GM21515 (cell line): ENCODE data around the gene DIAPH2.

Experiments
- ATAC-seq: cut with Tn5 transposase; IDR thresholded peaks from one replicate; pipeline ENCODE4 v1.9.1; 2021; ENCODE audit not compliant: unreplicated experiment

The DIAPH2 gene

GRCh38 chrX:97155816-97156215 lies 471.2 kb downstream of the DIAPH2 start:
- no peak for ATAC-seq

- no peak for ATAC-seq
Measured at GRCh38 chrX:97158269-97158668, 473.6 kb downstream of the DIAPH2 start.

GRCh38 chrX:97159916-97160800 lies 475.5 kb downstream of the DIAPH2 start:
- ATAC-seq: no peak

GRCh38 chrX:97167333-97167732 lies 482.7 kb downstream of the DIAPH2 start:
- no peak for ATAC-seq

GRCh38 chrX:97168646-97169045 lies 484.0 kb downstream of the DIAPH2 start:
- ATAC-seq: no peak

GRCh38 chrX:97175147-97175546 lies 490.5 kb downstream of the DIAPH2 start:
- no peak for ATAC-seq

GRCh38 chrX:97189668-97190067 lies 505.0 kb downstream of the DIAPH2 start:
- no peak for ATAC-seq

- ATAC-seq: no peak
Measured at GRCh38 chrX:97199501-97199900, 514.9 kb downstream of the DIAPH2 start.

- ATAC-seq: no peak
Measured at GRCh38 chrX:97200454-97200853, 515.8 kb downstream of the DIAPH2 start.

GRCh38 chrX:97210501-97210900 lies 525.9 kb downstream of the DIAPH2 start:
- ATAC-seq: no peak

GRCh38 chrX:97211070-97211469 lies 526.4 kb downstream of the DIAPH2 start:
- no peak for ATAC-seq

GRCh38 chrX:97215186-97215585 lies 530.5 kb downstream of the DIAPH2 start:
- ATAC-seq: no peak

- no peak for ATAC-seq
Measured at GRCh38 chrX:97224148-97224547, 539.5 kb downstream of the DIAPH2 start.

- ATAC-seq: no peak
Measured at GRCh38 chrX:97229318-97229717, 544.7 kb downstream of the DIAPH2 start.

GRCh38 chrX:97230948-97231347 lies 546.3 kb downstream of the DIAPH2 start:
- no peak for ATAC-seq

- peak; percentile 100 for ATAC-seq
Measured at GRCh38 chrX:97234471-97235081, 549.9 kb downstream of the DIAPH2 start.

- ATAC-seq: no peak
Measured at GRCh38 chrX:97238632-97239031, 554.0 kb downstream of the DIAPH2 start.

- no peak for ATAC-seq
Measured at GRCh38 chrX:97252111-97252510, 567.5 kb downstream of the DIAPH2 start.

- no peak for ATAC-seq
Measured at GRCh38 chrX:97260679-97261078, 576.0 kb downstream of the DIAPH2 start.

GRCh38 chrX:97266406-97267121 lies 581.9 kb downstream of the DIAPH2 start:
- no peak for ATAC-seq

- ATAC-seq: no peak
Measured at GRCh38 chrX:97267396-97268181, 582.9 kb downstream of the DIAPH2 start.
